ENCODE data around the gene SMARCC2.

Gene SMARCC2

DNA sequence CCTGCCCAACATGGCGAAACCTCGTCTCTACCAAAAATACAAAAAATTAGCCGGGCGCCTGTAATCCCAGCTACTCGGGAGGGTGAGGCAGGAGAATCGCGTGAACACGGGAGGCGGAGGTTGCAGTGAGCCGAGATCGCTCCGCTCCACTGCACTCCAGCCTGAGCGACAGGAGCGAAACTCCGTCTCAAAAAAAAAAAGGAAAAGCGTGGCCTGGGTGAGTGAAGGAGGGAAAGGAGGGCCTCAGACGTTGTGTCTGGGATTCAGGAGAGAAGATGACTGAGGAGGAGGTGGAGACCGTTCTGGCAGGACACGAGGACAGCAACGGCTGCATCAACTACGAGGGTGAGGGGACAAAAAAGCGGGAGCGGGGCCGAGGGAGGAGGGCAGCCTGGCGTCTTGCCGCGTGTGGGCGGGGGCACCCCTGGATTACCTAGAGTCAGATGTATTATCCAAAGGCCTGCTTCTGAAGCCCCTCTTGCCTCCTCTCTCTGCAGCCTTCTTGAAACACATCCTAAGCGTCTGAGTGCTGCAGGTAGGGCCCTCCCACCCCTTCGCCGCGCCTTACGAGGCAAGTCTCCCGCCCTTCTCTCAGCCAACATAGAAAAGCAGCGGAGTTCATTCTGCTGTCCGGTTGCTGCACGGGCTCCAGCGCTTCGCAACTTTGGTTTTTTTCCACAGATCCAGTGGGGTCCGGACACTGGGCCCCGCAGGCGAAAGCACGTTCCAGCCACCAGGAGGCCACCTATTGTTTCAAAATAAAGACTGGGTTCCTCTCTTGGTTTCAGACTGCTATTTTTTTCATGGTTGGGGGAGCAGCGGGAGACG lies 31.9 kb downstream of the SMARCC2 start:
- TF ChIP-seq, protein P1, sequence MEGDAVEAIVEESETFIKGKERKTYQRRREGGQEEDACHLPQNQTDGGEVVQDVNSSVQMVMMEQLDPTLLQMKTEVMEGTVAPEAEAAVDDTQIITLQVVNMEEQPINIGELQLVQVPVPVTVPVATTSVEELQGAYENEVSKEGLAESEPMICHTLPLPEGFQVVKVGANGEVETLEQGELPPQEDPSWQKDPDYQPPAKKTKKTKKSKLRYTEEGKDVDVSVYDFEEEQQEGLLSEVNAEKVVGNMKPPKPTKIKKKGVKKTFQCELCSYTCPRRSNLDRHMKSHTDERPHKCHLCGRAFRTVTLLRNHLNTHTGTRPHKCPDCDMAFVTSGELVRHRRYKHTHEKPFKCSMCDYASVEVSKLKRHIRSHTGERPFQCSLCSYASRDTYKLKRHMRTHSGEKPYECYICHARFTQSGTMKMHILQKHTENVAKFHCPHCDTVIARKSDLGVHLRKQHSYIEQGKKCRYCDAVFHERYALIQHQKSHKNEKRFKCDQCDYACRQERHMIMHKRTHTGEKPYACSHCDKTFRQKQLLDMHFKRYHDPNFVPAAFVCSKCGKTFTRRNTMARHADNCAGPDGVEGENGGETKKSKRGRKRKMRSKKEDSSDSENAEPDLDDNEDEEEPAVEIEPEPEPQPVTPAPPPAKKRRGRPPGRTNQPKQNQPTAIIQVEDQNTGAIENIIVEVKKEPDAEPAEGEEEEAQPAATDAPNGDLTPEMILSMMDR (IDR thresholded peaks at IDR 0.05), result peak; percentile 48; the same call in 1 of the 2 replicates

GRCh38 chr12:56155256-56155845 lies 33.9 kb downstream of the SMARCC2 start:
- TF ChIP-seq, protein P1 (IDR thresholded peaks at IDR 0.05), result no peak

DNA sequence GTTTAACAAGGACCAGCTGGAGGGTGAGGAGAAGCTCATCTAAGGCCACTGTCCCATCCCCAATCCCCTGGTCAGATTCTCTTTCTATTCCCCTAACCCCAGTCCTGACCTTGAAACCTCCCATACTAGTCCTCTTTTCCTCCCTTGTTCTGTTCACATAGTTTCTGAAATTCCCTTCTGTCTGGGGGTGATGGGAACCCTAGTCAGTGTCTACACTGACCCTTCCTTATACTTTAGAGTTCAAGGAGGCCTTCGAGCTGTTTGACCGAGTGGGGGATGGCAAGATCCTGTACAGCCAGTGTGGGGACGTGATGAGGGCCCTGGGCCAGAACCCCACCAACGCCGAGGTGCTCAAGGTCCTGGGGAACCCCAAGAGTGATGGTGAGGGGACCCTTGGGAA lies 34.5 kb downstream of the SMARCC2 start:
- TF ChIP-seq, protein P1 (IDR thresholded peaks at IDR 0.05), result no peak

DNA sequence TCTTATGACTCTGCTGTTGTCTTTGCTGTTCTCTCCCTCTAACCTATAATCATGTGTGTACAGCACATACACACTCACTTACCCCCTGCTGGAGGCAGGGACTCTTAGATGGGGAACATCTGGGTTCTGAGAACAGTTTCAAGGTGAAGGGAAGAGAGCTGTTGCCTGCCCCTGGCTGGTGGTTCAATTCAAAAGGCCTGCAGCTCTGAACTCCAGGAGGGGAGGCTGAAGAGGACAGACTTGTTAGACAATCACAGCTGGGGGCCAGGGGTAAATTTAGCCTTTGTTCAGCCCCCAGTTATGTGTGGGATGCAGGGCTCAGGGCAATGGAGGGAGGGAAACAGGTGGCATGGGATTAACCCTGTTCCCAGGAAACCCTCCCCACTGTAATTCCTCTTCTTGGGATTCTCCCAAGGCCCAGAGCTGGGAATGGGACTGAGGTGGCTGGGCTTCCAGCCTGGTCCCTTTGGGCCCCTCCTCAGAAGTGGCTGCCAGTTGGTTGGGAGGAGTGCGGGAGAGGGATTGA lies 35.0 kb downstream of the SMARCC2 start:
- TF ChIP-seq, protein P1 (IDR thresholded peaks at IDR 0.05), result no peak

DNA sequence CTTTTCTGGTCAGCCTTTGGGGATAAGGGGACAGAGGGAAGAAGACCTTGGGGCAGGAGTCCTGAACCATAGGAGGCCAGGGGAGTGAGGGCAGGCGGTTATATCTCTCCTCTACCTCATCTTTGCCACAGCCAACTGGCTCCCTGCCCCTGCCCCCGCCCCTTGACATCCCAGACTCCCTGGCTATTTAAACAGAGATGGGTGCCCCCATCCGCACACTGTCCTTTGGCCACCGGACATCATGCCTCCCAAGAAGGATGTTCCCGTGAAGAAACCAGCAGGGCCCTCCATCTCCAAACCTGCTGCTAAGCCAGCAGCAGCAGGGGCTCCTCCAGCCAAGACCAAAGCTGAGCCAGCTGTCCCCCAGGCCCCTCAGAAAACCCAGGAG lies 35.6 kb downstream of the SMARCC2 start:
- TF ChIP-seq, protein P1 (IDR thresholded peaks at IDR 0.05), result no peak

- TF ChIP-seq, protein P1 (IDR thresholded peaks at IDR 0.05), result no peak
Observed at GRCh38 chr12:56152756-56153677, 36.3 kb downstream of the SMARCC2 start.

DNA sequence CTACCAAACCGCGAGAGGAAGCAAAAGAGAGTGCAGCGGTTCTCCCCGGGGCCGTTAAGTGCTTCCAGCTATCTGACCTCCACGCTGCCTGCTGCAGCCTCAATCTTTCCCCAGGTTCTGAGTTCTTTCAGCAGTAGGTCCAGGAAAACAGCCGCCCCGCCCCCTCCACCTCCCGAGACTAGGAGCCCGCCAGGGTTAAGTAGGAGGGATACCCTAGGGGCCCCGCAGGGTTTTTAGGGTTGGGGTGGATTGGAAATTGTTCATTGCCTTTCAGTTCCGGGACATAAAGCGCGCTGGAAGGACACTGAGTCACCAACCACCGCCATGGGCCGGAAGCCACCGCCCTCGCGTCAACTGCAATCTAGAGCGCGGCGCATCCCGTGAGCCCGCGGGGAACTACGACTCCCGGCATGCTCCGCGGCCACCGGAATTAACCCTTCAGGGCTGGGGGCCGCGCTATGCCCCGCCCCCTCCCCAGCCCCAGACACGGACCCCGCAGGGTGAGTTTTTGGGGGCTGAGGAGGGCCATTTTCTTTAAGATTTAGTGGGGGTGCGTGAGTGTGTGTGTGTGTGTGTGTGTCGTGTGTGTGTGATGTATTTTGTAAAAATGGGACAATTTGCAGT lies 37.0 kb downstream of the SMARCC2 start, which contains the start of gene MYL6B:
Gene MYL6B, plus strand, starts transcription at position 456 of the 624 bp plus-strand sequence. CDS start 1,332 bp downstream, outside the sequence.
- TF ChIP-seq, protein P1 (IDR thresholded peaks at IDR 0.05), result no peak
